ENCODE results near the gene HCFC1.

Gene HCFC1

GRCh38 chrX:153974003-153974725 lies 2.5 kb upstream of the HCFC1 start:
- DNase-seq (ENCODE audit: low read depth in 2 of 2): no peak

GRCh38 chrX:153973127-153974002 lies 1.7 kb upstream of the HCFC1 start:
- no peak for DNase-seq (ENCODE audit: low read depth in 2 of 2)

GRCh38 chrX:153972368-153973126 lies 929 bp upstream of the HCFC1 start, which contains the start of gene TMEM187:
TMEM187 (plus strand) TSS chrX:153972754; CDS start chrX:153982063, 9,309 bp downstream.
- peak; percentile 73 to 80 for DNase-seq (ENCODE audit: low read depth in 2 of 2)

GRCh38 chrX:153971124-153971449 lies 531 bp downstream of the HCFC1 start:
- peak; percentile 70 to 79 for DNase-seq (ENCODE audit: low read depth in 2 of 2)

- DNase-seq (ENCODE audit: low read depth in 2 of 2): no peak
Measured at GRCh38 chrX:153970357-153971123, 1.1 kb downstream of the HCFC1 start.

- no peak for DNase-seq (ENCODE audit: low read depth in 2 of 2)
Measured at GRCh38 chrX:153969904-153970356, 1.7 kb downstream of the HCFC1 start.

GRCh38 chrX:153969125-153969903 lies 2.3 kb downstream of the HCFC1 start:
- no peak for DNase-seq (ENCODE audit: low read depth in 2 of 2)

GRCh38 chrX:153968754-153969124 lies 2.9 kb downstream of the HCFC1 start:
- no peak for DNase-seq (ENCODE audit: low read depth in 2 of 2)

GRCh38 chrX:153968255-153968654 lies 3.4 kb downstream of the HCFC1 start:
- no peak for DNase-seq (ENCODE audit: low read depth in 2 of 2)

GRCh38 chrX:153967536-153968224 lies 3.9 kb downstream of the HCFC1 start:
- DNase-seq (ENCODE audit: low read depth in 2 of 2): no peak

GRCh38 chrX:153966841-153967535 lies 4.6 kb downstream of the HCFC1 start:
- DNase-seq (ENCODE audit: low read depth in 2 of 2): no peak

- DNase-seq (ENCODE audit: low read depth in 2 of 2): no peak
Measured at GRCh38 chrX:153966283-153966688, 5.3 kb downstream of the HCFC1 start.

- DNase-seq (ENCODE audit: low read depth in 2 of 2): no peak
Measured at GRCh38 chrX:153965406-153965805, 6.2 kb downstream of the HCFC1 start.

GRCh38 chrX:153964105-153964504 lies 7.5 kb downstream of the HCFC1 start:
- no peak for DNase-seq (ENCODE audit: low read depth in 2 of 2)

GRCh38 chrX:153963546-153963945 lies 8.1 kb downstream of the HCFC1 start:
- no peak for DNase-seq (ENCODE audit: low read depth in 2 of 2)

- DNase-seq (ENCODE audit: low read depth in 2 of 2): no peak
Measured at GRCh38 chrX:153961292-153961691, 10.3 kb downstream of the HCFC1 start.

GRCh38 chrX:153960786-153961185 lies 10.8 kb downstream of the HCFC1 start:
- no peak for DNase-seq (ENCODE audit: low read depth in 2 of 2)

GRCh38 chrX:153960077-153960476 lies 11.5 kb downstream of the HCFC1 start:
- no peak for DNase-seq (ENCODE audit: low read depth in 2 of 2)

- no peak for DNase-seq (ENCODE audit: low read depth in 2 of 2)
Measured at GRCh38 chrX:153959649-153960048, 12.0 kb downstream of the HCFC1 start.

Data from stimulated activated CD4-positive, alpha-beta T cell treated with anti-CD3 and anti-CD28 coated beads, Interleukin-12 subunit alpha, Interleukin-12 subunit beta, amount 100 ng/mL, for 24 hours (primary cell).